Measurements from ENCODE around the gene KRTAP22-1.

DNA sequence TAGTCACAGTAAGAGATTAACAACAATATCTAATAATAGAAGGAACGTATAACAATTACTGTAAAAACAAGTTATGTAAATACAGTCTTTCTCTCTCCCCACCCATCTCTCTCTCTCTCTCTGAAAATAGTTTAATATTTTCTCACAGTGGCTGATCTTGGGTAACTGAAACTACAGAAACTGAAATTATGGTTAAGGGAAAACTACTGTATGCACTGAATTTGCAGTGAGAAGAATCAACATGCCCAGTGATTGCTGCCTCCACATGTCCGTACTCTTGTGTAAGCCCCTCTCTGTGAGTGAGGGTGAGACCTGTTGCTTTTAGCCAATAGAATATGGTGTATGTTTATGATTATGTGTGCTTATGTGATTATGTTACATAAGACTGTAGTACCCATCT lies 11.2 kb downstream of the KRTAP22-1 start:
- TF ChIP-seq POLR2AphosphoS5 (IDR thresholded peaks at IDR 0.05; ENCODE audit: low read depth, low read length) (no peak), SIX5 (IDR thresholded peaks at IDR 0.05; ENCODE audit: low read depth, low read length) (no peak), SP1 (IDR thresholded peaks at IDR 0.05; ENCODE audit: low read depth, low read length) (no peak), RFX5 (IDR thresholded peaks at IDR 0.05; ENCODE audit: borderline replicate concordance, low read depth, low read length) (no peak), RAD21 (IDR thresholded peaks at IDR 0.05 in 1 of 2, conservative IDR thresholded peaks at IDR 0.05 in 1 of 2; ENCODE audit: low read depth in 2 of 2, low read length in 2 of 2) (no peak), EP300 (IDR thresholded peaks at IDR 0.05; ENCODE audit: borderline replicate concordance in 1 of 2, low read depth in 2 of 2, low read length in 2 of 2) (no peak), ZNF274 (IDR thresholded peaks at IDR 0.05; ENCODE audit: borderline replicate concordance, extremely low read depth, low read length) (no peak), POLR2A (IDR thresholded peaks at IDR 0.05; ENCODE audit: control extremely low read depth in 1 of 2, low read depth in 2 of 2, low read length in 2 of 2) (no peak), JUND (IDR thresholded peaks at IDR 0.05; ENCODE audit: low read length) (no peak), TBP (IDR thresholded peaks at IDR 0.05; ENCODE audit: low read depth, low read length) (no peak), TAF7 (optimal IDR thresholded peaks at IDR 0.05; ENCODE audit: borderline replicate concordance, low read depth, low read length) (no peak)
- TF ChIP-seq, protein P1, sequence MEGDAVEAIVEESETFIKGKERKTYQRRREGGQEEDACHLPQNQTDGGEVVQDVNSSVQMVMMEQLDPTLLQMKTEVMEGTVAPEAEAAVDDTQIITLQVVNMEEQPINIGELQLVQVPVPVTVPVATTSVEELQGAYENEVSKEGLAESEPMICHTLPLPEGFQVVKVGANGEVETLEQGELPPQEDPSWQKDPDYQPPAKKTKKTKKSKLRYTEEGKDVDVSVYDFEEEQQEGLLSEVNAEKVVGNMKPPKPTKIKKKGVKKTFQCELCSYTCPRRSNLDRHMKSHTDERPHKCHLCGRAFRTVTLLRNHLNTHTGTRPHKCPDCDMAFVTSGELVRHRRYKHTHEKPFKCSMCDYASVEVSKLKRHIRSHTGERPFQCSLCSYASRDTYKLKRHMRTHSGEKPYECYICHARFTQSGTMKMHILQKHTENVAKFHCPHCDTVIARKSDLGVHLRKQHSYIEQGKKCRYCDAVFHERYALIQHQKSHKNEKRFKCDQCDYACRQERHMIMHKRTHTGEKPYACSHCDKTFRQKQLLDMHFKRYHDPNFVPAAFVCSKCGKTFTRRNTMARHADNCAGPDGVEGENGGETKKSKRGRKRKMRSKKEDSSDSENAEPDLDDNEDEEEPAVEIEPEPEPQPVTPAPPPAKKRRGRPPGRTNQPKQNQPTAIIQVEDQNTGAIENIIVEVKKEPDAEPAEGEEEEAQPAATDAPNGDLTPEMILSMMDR (IDR thresholded peaks at IDR 0.05; ENCODE audit: control extremely low read depth in 1 of 3, insufficient read depth in 1 of 3, low read depth in 1 of 3, low read length in 3 of 3): no peak
- TF ChIP-seq, protein P2, sequence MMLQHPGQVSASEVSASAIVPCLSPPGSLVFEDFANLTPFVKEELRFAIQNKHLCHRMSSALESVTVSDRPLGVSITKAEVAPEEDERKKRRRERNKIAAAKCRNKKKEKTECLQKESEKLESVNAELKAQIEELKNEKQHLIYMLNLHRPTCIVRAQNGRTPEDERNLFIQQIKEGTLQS (IDR thresholded peaks at IDR 0.05; ENCODE audit: insufficient read depth, low read depth, low read length): no peak

Data from H1 (cell line).